Retinal pigment epithelial cell (primary cell): ENCODE data around the gene WDR59.
"Not testable (repeated sequence)": the region's sequence is repeated elsewhere in the genome, so short reads cannot be mapped to it uniquely, and the experiment has no call there.

ENCODE experiments used
- DNase-seq: peaks from one replicate; pipeline ENCODE4 v3.0.0-alpha.2; 2010; ENCODE audit warnings: low read depth
- H3K4me3 ChIP-seq: 2 replicates; pipeline ENCODE4 v1.5.1; 2011; ENCODE audit warnings: mild to moderate bottlenecking, low read length, control low read depth, moderate library complexity
- TF ChIP-seq, protein P1 (sequence below): conservative IDR thresholded peaks from 2 replicates; pipeline ENCODE4 v1.5.1; 2011; ENCODE audit warnings: low read depth, low read length, control low read depth, inconsistent platforms

Gene WDR59

DNA sequence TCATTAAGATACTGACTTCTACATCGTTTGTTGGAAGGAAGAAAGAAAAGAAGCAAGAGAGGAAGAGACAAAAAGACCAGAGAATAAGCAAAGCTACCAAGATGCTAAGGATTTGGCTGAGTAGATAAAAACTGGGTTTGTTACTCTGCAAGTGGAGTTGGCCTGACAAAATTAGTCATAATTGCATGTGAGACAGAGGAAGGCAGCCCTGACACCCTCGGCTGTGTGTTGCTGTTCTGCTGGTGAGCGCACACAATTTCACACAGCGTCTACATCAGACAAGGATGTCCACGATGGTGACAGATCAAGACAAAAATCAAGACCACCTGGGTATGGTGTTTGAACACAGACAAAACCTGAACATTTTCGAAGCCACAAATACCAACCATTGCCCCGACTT is 134.9 kb downstream of the WDR59 start:
- no peak for DNase-seq
- H3K4me3 ChIP-seq = no peak overlapping the region
- TF ChIP-seq, protein P1, sequence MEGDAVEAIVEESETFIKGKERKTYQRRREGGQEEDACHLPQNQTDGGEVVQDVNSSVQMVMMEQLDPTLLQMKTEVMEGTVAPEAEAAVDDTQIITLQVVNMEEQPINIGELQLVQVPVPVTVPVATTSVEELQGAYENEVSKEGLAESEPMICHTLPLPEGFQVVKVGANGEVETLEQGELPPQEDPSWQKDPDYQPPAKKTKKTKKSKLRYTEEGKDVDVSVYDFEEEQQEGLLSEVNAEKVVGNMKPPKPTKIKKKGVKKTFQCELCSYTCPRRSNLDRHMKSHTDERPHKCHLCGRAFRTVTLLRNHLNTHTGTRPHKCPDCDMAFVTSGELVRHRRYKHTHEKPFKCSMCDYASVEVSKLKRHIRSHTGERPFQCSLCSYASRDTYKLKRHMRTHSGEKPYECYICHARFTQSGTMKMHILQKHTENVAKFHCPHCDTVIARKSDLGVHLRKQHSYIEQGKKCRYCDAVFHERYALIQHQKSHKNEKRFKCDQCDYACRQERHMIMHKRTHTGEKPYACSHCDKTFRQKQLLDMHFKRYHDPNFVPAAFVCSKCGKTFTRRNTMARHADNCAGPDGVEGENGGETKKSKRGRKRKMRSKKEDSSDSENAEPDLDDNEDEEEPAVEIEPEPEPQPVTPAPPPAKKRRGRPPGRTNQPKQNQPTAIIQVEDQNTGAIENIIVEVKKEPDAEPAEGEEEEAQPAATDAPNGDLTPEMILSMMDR = no peak

DNA sequence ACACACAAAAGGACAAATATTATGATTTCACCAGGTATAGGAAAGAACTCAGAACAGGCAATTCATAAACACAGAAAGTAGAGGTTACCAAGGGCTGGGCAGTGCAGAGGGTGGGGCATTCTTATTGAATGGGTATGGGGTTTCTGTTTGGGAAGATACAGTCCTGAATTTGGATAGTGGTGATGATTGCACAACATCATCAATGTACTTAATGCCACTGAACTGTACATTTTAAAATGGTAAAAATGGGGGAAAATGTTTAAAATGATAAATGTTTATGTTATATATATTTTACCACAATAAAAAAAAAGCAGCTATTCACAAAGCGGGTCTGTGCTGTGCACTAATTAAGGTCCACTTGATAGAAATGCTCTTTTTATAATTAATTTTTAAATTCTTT is 137.7 kb downstream of the WDR59 start:
- H3K4me3 ChIP-seq = no peak overlapping the region
- TF ChIP-seq, protein P1 = no peak
- no peak for DNase-seq

DNA sequence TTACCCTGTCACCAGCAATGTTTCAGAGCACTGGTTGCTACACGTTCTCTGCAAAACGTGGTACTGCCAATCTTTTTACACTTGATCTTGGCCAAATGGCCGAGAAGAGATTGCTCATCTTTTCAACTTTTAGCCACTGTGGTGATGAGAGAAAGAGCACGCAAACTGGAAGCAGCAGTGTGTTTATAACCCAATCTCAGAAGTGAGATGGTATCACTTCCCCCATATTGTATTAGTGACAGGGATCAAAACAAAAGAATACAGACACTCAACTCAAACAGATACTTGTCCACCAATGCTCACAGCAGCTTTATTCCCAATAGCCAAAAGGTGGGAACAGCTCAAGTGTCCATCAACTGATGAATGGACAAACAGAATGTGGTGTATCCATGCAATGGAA is 138.2 kb downstream of the WDR59 start:
- TF ChIP-seq, protein P1 = no peak
- H3K4me3 ChIP-seq = no peak overlapping the region
- DNase-seq = no peak

DNA sequence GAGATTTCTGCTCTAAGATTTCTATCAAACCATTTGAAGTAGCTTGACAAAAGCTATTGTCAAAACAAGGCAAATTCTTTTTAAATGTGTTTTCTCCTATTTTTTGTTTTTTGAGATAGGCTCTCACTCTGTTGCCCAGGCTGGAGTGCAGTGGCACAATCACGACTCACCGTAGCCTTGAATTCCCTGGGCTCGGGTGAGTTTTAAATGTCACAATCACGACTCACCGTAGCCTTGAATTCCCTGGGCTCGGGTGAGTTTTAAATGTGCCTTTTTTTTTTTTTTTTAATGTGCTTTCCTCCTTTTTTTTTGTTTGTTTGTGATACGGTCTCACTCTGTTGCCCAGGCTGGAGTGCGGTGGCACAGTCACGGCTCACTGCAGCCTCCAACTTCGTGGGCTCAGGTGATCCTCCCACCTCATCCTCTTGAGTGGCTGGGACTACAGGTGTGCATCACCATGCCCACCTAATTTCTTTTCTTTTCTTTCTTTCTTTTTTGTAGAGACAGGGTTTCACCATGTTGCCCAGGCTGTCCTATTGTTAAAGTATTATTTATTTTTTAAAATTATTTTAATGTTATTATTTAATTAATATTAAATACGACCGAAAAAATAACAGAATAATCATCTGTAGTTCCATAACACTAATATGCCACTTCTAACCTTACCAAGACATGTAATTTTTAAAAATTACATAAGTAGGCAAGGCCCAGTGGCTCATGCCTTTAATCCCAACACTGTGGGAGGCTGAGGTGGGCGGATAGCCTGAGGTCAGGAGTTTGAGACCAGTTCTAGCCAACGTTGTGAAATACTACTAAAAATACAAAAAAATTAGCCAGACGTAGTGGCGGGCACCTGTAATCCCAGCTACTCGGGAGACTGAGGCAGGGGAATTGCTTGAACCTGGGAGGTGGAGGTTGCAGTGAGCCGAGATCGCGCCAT is 140.6 kb downstream of the WDR59 start:
- no peak for DNase-seq
- TF ChIP-seq, protein P1 = no peak
- no peak overlapping the region for H3K4me3 ChIP-seq

DNA sequence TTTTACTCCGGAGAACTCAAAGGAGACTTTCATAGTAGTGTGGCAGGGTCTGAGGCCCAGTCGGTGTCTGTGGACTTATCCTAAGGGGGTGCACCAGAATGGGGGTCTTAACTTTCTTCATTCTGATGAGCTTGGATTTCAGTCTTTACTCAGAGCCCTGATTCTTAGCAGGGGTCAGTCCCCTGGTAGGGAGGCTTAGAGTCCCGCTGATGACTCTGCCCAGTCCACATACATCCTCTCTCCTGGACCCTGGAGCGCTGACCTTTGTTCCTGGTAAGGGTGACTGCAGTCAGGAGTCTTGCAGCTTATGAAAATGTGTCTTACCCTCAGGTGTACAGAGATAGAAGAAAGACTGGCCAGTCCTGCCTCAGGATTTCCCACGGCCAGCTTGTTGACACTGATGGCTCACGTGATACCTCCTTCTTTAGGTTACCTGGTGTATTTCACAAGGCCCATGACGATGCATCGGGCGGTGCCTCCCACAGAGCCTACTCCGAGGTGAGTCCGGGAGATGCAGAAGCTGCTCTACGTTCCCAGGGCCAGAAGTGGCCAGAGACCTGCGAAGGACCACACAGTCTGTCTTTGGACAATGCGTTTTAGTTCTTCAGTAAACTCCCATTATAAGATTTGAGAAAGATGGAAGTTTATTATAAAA is 141.4 kb downstream of the WDR59 start:
- DNase-seq, H3K4me3 ChIP-seq: not testable (repeated sequence)

DNA sequence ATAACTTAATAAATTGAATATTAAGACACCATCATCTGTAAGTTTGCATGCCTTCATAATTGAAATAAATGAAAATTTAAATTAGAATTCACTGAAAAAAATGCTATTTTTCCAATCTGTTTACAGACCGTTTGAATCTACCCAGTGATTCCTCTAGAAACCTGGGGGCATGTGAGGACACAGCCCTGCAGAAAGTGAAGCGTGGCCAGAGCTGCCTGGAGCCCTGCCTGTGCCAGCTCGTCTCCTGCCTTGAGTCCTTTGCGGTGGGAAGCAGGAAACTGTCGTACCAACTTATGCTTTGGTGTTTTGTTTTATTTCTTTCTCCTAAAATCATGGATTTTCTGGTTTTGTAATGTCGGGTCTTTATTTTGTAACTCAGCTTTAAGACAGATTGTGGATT is 142.5 kb downstream of the WDR59 start:
- H3K4me3 ChIP-seq = no peak overlapping the region
- TF ChIP-seq, protein P1 = no peak
- no peak for DNase-seq

DNA sequence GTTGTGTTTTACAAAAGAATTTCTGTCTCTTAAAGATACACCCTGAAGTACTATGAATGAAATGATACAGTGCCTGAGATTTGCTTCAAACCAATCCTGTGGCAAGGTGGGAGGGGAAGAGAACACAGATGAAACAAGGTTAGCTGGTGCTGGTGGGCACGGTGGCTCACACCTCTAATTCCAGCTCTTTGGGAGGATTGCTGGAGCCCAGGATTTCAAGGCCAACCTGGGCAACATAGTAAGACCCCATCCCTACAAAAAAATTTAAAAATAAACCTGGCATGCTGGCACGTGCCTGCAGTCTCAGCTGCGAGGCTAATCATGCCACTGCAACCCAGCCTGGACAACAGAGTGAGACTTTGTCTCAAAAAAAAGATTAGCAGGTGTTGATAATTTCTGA is 143.0 kb downstream of the WDR59 start:
- no peak overlapping the region for H3K4me3 ChIP-seq
- DNase-seq = no peak
- TF ChIP-seq, protein P1 = no peak
